ENCODE results near the gene GPR31. TPM values are rescaled to one million over a fixed set of nuclear protein-coding genes. Genes with fewer than 3 reads are reported as not detected.

The GPR31 gene
- polyA plus RNA-seq, 1 of the 3 experiments (the other 2 are of a cell fraction): not detected

GRCh38 chr6:167151648-167152047 lies 6.1 kb downstream of the GPR31 start:
- 73% methylated on average over 7 of the region's 7 CpGs for WGBS (ENCODE audit: low lambda C conversion rate)
- H3K36me3 ChIP-seq (replicated peaks in 1 of 2; ENCODE audit: control insufficient read depth in 1 of 2, insufficient read depth in 2 of 2, low read length in 1 of 2): no peaks in the 10 kb centered on the region
- no peaks in the 10 kb centered on the region for H4K20me1 ChIP-seq (ENCODE audit: insufficient read depth)
- POLR2A ChIA-PET: no interaction called here
- H3F3A ChIP-seq (replicated peaks; ENCODE audit: insufficient read depth): peaks cover 6% of the 10 kb centered on the region
- no peaks in the 10 kb centered on the region for H3K9me2 ChIP-seq
- H3K9me3 ChIP-seq: no peaks in the 10 kb centered on the region
- no peak for DNase-seq
- no peaks in the 10 kb centered on the region for H3K27me3 ChIP-seq (ENCODE audit: insufficient read depth)
- no peak overlapping the region for H3K27ac ChIP-seq (ENCODE audit: low read depth in 2 of 2, low read length in 1 of 2)
- H3K4me3 ChIP-seq (ENCODE audit: low read depth in 2 of 2, low read length in 1 of 2): no peak overlapping the region
- no peak overlapping the region for H3K4me2 ChIP-seq
- H2AFZ ChIP-seq (ENCODE audit: low read depth): no peak overlapping the region
- H3K4me1 ChIP-seq (ENCODE audit: control insufficient read depth in 1 of 2, insufficient read depth in 2 of 2, low read depth in 1 of 2, low read length in 1 of 2): peaks cover 0 to 7% of the 10 kb centered on the region in 2 experiments; a peak in 2 of 4 replicates
- CTCF ChIA-PET: interaction anchor here (0.9 to 1.4 kb wide), 3 partner anchors 9 to 376 kb away, joined by 4 to 6 read pairs (median 4); partner anchors contain the start of gene CEP43
- no peaks in the 10 kb centered on the region for H3K79me2 ChIP-seq (ENCODE audit: insufficient read depth)
- no peak overlapping the region for H3K9ac ChIP-seq
- no peak for TF ChIP-seq MEF2A (IDR thresholded peaks at IDR 0.05; ENCODE audit: borderline replicate concordance, low read depth)

- H3K4me3 ChIP-seq (ENCODE audit: low read depth in 2 of 2, low read length in 1 of 2): no peak overlapping the region
- H3K4me2 ChIP-seq: no peak overlapping the region
- no peaks in the 10 kb centered on the region for H3K36me3 ChIP-seq (replicated peaks in 1 of 2; ENCODE audit: control insufficient read depth in 1 of 2, insufficient read depth in 2 of 2, low read length in 1 of 2)
- H3K27me3 ChIP-seq (ENCODE audit: insufficient read depth): no peaks in the 10 kb centered on the region
- TF ChIP-seq JUND (IDR thresholded peaks at IDR 0.05): no peak
- no peak for TF ChIP-seq REST (IDR thresholded peaks at IDR 0.05; ENCODE audit: low read depth, low read length)
- no peak for TF ChIP-seq MAX (IDR thresholded peaks at IDR 0.05; ENCODE audit: low read depth)
- TF ChIP-seq POLR2AphosphoS5 (IDR thresholded peaks at IDR 0.05; ENCODE audit: low read depth, low read length): no peak
- TF ChIP-seq NFIC (IDR thresholded peaks at IDR 0.05; ENCODE audit: borderline replicate concordance): no peak
- no peak for TF ChIP-seq RXRA (IDR thresholded peaks at IDR 0.05; ENCODE audit: borderline replicate concordance, low read depth)
- TF ChIP-seq NRF1 (IDR thresholded peaks at IDR 0.05; ENCODE audit: low read depth, low read length): no peak
- no peak for TF ChIP-seq ZBTB33 (IDR thresholded peaks at IDR 0.05; ENCODE audit: borderline replicate concordance, low read depth)
- no peak for TF ChIP-seq CTCF (IDR thresholded peaks at IDR 0.05)
- TF ChIP-seq SMC3 (IDR thresholded peaks at IDR 0.05; ENCODE audit: low read depth, low read length): no peak
- no peaks in the 10 kb centered on the region for H3K9me2 ChIP-seq
- no peaks in the 10 kb centered on the region for H3K9me3 ChIP-seq
- WGBS (ENCODE audit: low lambda C conversion rate): 71% methylated on average over 6 of the region's 6 CpGs
- no peak for DNase-seq
- no peak overlapping the region for H3K27ac ChIP-seq (ENCODE audit: low read depth in 2 of 2, low read length in 1 of 2)
- peaks cover 6% of the 10 kb centered on the region for H3F3A ChIP-seq (replicated peaks; ENCODE audit: insufficient read depth)
- H3K9ac ChIP-seq: no peak overlapping the region
- POLR2A ChIA-PET: no interaction called here
- H2AFZ ChIP-seq (ENCODE audit: low read depth): no peak overlapping the region
- CTCF ChIA-PET: interaction anchor here (0.8 to 1.4 kb wide), 4 partner anchors 8 to 376 kb away, joined by 3 to 6 read pairs (median 4); partner anchors contain the start of gene CEP43
- H3K79me2 ChIP-seq (ENCODE audit: insufficient read depth): no peaks in the 10 kb centered on the region
- peaks cover 0 to 7% of the 10 kb centered on the region in 2 experiments; a peak in 2 of 4 replicates for H3K4me1 ChIP-seq (ENCODE audit: control insufficient read depth in 1 of 2, insufficient read depth in 2 of 2, low read depth in 1 of 2, low read length in 1 of 2)
- H4K20me1 ChIP-seq (ENCODE audit: insufficient read depth): no peaks in the 10 kb centered on the region
Observed at GRCh38 chr6:167150941-167151549, 6.7 kb downstream of the GPR31 start.

Measured in SK-N-SH (cell line).